ENCODE results near the gene PARK7.

Gene PARK7

GRCh38 chr1:8027748-8028570, 66.4 kb downstream of the PARK7 start:
- no peaks in the 10 kb centered on the region for H3F3A ChIP-seq (ENCODE audit: insufficient read depth)
- no peaks in the 10 kb centered on the region for H3K9me3 ChIP-seq (ENCODE audit: insufficient read depth, low read length)
- H3K79me2 ChIP-seq (ENCODE audit: insufficient read depth, low read length) = no peaks in the 10 kb centered on the region
- no peak overlapping the region for H2AFZ ChIP-seq (ENCODE audit: low read depth, low read length, severe bottlenecking)
- TF ChIP-seq, protein P1, sequence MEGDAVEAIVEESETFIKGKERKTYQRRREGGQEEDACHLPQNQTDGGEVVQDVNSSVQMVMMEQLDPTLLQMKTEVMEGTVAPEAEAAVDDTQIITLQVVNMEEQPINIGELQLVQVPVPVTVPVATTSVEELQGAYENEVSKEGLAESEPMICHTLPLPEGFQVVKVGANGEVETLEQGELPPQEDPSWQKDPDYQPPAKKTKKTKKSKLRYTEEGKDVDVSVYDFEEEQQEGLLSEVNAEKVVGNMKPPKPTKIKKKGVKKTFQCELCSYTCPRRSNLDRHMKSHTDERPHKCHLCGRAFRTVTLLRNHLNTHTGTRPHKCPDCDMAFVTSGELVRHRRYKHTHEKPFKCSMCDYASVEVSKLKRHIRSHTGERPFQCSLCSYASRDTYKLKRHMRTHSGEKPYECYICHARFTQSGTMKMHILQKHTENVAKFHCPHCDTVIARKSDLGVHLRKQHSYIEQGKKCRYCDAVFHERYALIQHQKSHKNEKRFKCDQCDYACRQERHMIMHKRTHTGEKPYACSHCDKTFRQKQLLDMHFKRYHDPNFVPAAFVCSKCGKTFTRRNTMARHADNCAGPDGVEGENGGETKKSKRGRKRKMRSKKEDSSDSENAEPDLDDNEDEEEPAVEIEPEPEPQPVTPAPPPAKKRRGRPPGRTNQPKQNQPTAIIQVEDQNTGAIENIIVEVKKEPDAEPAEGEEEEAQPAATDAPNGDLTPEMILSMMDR (IDR thresholded peaks at IDR 0.05; ENCODE audit: insufficient read depth, low read length, poor library complexity, severe bottlenecking) = no peak
- TF ChIP-seq EZH2phosphoT487 (conservative IDR thresholded peaks at IDR 0.05; ENCODE audit: low read length) = no peak
- no peaks in the 10 kb centered on the region for H3K36me3 ChIP-seq (ENCODE audit: low read length)
- H3K4me2 ChIP-seq (ENCODE audit: low read depth, low read length, poor library complexity, severe bottlenecking) = no peak overlapping the region
- no peaks in the 10 kb centered on the region for H4K20me1 ChIP-seq (ENCODE audit: low read depth, low read length)
- H3K9ac ChIP-seq (ENCODE audit: low read length) = no peak overlapping the region
- no peaks in the 10 kb centered on the region for H3K9me2 ChIP-seq (replicated peaks; ENCODE audit: insufficient read depth, low read length)
- no peak overlapping the region for H3K4me3 ChIP-seq (ENCODE audit: insufficient read depth, low read length, poor library complexity, severe bottlenecking)
- H3K27me3 ChIP-seq (ENCODE audit: low read length) = no peaks in the 10 kb centered on the region
- H3K27ac ChIP-seq (ENCODE audit: low read depth, low read length) = no peak overlapping the region

GRCh38 chr1:8028571-8028910, 67.0 kb downstream of the PARK7 start:
- Histone ChIP-seq H3F3A (ENCODE audit: insufficient read depth) (no peaks in the 10 kb centered on the region), H2AFZ (ENCODE audit: low read depth, low read length, severe bottlenecking) (no peak overlapping the region), H3K9me3 (ENCODE audit: insufficient read depth, low read length) (no peaks in the 10 kb centered on the region), H3K27ac (ENCODE audit: low read depth, low read length) (no peak overlapping the region), H3K4me2 (ENCODE audit: low read depth, low read length, poor library complexity, severe bottlenecking) (no peak overlapping the region), H3K4me3 (ENCODE audit: insufficient read depth, low read length, poor library complexity, severe bottlenecking) (no peak overlapping the region), H3K36me3 (ENCODE audit: low read length) (no peaks in the 10 kb centered on the region), H3K79me2 (ENCODE audit: insufficient read depth, low read length) (no peaks in the 10 kb centered on the region), H3K9me2 (replicated peaks; ENCODE audit: insufficient read depth, low read length) (no peaks in the 10 kb centered on the region), H4K20me1 (ENCODE audit: low read depth, low read length) (no peaks in the 10 kb centered on the region), H3K27me3 (ENCODE audit: low read length) (no peaks in the 10 kb centered on the region), H3K9ac (ENCODE audit: low read length) (no peak overlapping the region)
- TF ChIP-seq, protein P1 (IDR thresholded peaks at IDR 0.05; ENCODE audit: insufficient read depth, low read length, poor library complexity, severe bottlenecking) = no peak
- TF ChIP-seq EZH2phosphoT487 (conservative IDR thresholded peaks at IDR 0.05; ENCODE audit: low read length) = no peak

- Histone ChIP-seq H3K9ac (ENCODE audit: low read length) (no peak overlapping the region), H3K27me3 (ENCODE audit: low read length) (no peaks in the 10 kb centered on the region), H3K79me2 (ENCODE audit: insufficient read depth, low read length) (no peaks in the 10 kb centered on the region), H3K9me3 (ENCODE audit: insufficient read depth, low read length) (no peaks in the 10 kb centered on the region), H3K36me3 (ENCODE audit: low read length) (no peaks in the 10 kb centered on the region), H3K27ac (ENCODE audit: low read depth, low read length) (no peak overlapping the region), H4K20me1 (ENCODE audit: low read depth, low read length) (no peaks in the 10 kb centered on the region), H2AFZ (ENCODE audit: low read depth, low read length, severe bottlenecking) (no peak overlapping the region), H3K9me2 (replicated peaks; ENCODE audit: insufficient read depth, low read length) (no peaks in the 10 kb centered on the region), H3K4me2 (ENCODE audit: low read depth, low read length, poor library complexity, severe bottlenecking) (no peak overlapping the region), H3K4me3 (ENCODE audit: insufficient read depth, low read length, poor library complexity, severe bottlenecking) (no peak overlapping the region), H3F3A (ENCODE audit: insufficient read depth) (no peaks in the 10 kb centered on the region)
- TF ChIP-seq, protein P1 (IDR thresholded peaks at IDR 0.05; ENCODE audit: insufficient read depth, low read length, poor library complexity, severe bottlenecking) = peak; percentile 72
- TF ChIP-seq EZH2phosphoT487 (conservative IDR thresholded peaks at IDR 0.05; ENCODE audit: low read length) = no peak
Measured at GRCh38 chr1:8031176-8031785, 69.8 kb downstream of the PARK7 start.

All from SU-DHL-6 (cell line).